Measurements from ENCODE around the gene GAPDH. TPM values are rescaled to one million over a fixed set of nuclear protein-coding genes. Genes with fewer than 3 reads are reported as not detected.
"Not testable (repeated sequence)": the region's sequence is repeated elsewhere in the genome, so short reads cannot be mapped to it uniquely, and the experiment has no call there.

The GAPDH gene
- total RNA-seq, 2 donors from 2014 or later: 4,693 to 5,476 TPM

GRCh38 chr12:6556857-6557256 is 22.5 kb downstream of the GAPDH start:
- Histone ChIP-seq H3K4me3 (no peak overlapping the region), H3K9me3 (no peaks in the 10 kb centered on the region), H3K4me1 (peaks cover 0 to 42% of the 10 kb centered on the region in 2 donors), H3K36me3 (peaks cover 34% of the 10 kb centered on the region), H3K27ac (no peak overlapping the region), H3K27me3 (no peaks in the 10 kb centered on the region)
- no peak for TF ChIP-seq CTCF (IDR thresholded peaks at IDR 0.05)
- DNase-seq (ENCODE audit: low spot score): no peak

- H3K27me3 ChIP-seq; H3K27ac ChIP-seq; H3K9me3 ChIP-seq; DNase-seq (ENCODE audit: low spot score); H3K4me3 ChIP-seq: not testable (repeated sequence)
- peaks cover 47% of the 10 kb centered on the region for H3K36me3 ChIP-seq
- peak; percentile 21 to 56 for TF ChIP-seq CTCF (IDR thresholded peaks at IDR 0.05)
- H3K4me1 ChIP-seq: peaks cover 0 to 29% of the 10 kb centered on the region in 2 donors
Observed at GRCh38 chr12:6558014-6558760, 23.9 kb downstream of the GAPDH start.

DNA sequence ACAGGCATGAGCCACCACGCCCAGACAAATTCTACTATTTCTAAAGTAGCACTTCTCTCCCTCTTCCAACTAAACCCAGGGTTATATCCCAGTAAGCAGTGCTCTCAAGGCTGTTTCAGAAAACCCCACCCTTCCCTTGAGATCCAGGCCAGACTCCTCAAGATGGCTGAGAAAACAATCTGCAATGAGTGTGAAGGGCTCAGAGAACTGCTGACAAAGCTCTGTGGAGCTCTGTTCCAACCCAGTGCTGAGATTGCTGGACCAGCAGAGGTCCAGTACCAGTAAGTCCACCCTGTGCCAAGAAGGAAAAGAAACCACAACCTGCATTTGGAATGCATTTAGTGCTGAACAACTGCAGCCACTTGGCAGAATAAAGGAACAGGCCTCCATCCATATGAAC is 25.2 kb downstream of the GAPDH start:
- H3K27me3 ChIP-seq: no peaks in the 10 kb centered on the region
- no peak for TF ChIP-seq CTCF (IDR thresholded peaks at IDR 0.05)

DNA sequence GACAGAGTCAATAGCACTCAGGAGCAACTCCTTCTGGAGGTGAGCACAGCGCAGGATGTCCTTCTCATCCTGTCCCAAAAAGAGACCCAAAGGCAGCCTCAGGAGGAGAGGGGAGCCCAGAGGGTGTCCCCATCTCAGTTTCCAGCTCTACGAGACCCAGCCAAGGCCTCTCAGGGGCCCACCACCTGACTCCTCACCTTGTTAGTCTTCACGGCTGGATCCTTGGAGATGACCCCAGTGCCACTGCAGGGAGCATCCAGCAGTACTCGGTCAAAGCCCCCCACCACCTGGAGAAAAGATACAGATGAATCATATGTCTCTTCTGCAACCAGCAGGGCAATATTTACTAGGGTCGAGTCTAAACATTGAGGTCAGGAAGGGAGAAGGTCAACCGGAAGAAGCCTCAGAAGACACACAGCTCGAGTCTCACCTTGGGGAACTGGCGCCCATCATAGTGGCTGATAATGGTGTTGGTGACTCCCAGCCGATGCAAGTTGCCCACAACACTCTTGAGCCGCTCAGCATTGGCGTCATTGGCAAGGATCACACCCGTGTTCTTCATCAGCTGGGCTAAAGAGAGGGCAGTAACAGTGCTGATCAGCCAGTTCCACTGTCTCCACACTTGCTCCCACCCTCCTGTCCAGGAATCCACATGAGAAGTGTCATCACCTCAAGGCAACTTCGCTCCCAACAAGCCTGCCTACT is 26.3 kb downstream of the GAPDH start:
- H3K27me3 ChIP-seq: no peaks in the 10 kb centered on the region
- H3K4me1 ChIP-seq: peaks cover 0 to 7% of the 10 kb centered on the region in 2 donors
- TF ChIP-seq CTCF (IDR thresholded peaks at IDR 0.05): no peak
- no peak overlapping the region for H3K4me3 ChIP-seq
- peaks cover 64% of the 10 kb centered on the region for H3K36me3 ChIP-seq
- DNase-seq (ENCODE audit: low spot score): no peak
- H3K9me3 ChIP-seq: no peaks in the 10 kb centered on the region
- no peak overlapping the region for H3K27ac ChIP-seq

More for the DNA sequence above, 25.2 kb downstream of the GAPDH start:
- peaks cover 0 to 15% of the 10 kb centered on the region in 2 donors for H3K4me1 ChIP-seq
- H3K9me3 ChIP-seq: no peaks in the 10 kb centered on the region
- H3K4me3 ChIP-seq: no peak overlapping the region
- peaks cover 54% of the 10 kb centered on the region for H3K36me3 ChIP-seq
- DNase-seq (ENCODE audit: low spot score): no peak
- H3K27ac ChIP-seq: no peak overlapping the region

DNA sequence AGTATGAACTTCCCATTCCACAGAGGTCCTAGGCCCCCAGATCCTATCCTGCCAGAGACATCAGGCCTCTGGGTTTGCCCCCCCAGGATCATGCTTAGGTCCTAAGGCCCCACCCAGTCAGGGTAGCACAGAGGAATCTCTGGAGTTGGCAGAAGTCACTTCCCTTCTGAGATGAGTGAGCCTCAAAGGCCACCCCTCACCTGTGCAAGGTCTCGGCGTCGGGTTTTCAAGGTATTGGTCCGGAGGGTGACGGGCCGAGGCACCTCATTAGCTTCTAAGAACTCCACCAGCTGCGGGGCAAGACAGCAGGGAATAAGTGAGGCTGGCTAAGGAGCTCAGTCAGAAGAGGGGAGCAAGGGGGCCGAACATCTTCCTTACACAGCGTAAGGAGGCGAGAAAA is 28.6 kb downstream of the GAPDH start:
- peaks cover 71% of the 10 kb centered on the region for H3K36me3 ChIP-seq

More for the DNA sequence above, 28.6 kb downstream of the GAPDH start:
- Histone ChIP-seq H3K27me3 (no peaks in the 10 kb centered on the region), H3K4me1 (peaks cover 0 to 11% of the 10 kb centered on the region in 2 donors), H3K9me3 (no peaks in the 10 kb centered on the region), H3K27ac (no peak overlapping the region), H3K4me3 (no peak overlapping the region)
- TF ChIP-seq CTCF (IDR thresholded peaks at IDR 0.05): no peak
- DNase-seq (ENCODE audit: low spot score): no peak

Data from right atrium auricular region (tissue), 2 donors.